GM21529 (cell line): Measurements from ENCODE around the gene PSORS1C1.
"Not testable (repeated sequence)": the region's sequence is repeated elsewhere in the genome, so short reads cannot be mapped to it uniquely, and the experiment has no call there.

Experiments
- ATAC-seq: cut with Tn5 transposase; IDR thresholded peaks from one replicate; pipeline ENCODE4 v1.9.1; 2021; ENCODE audit not compliant: unreplicated experiment

PSORS1C1 gene

GRCh38 chr6:31172973-31173384 lies 58.4 kb downstream of the PSORS1C1 start:
- no peak for ATAC-seq

DNA sequence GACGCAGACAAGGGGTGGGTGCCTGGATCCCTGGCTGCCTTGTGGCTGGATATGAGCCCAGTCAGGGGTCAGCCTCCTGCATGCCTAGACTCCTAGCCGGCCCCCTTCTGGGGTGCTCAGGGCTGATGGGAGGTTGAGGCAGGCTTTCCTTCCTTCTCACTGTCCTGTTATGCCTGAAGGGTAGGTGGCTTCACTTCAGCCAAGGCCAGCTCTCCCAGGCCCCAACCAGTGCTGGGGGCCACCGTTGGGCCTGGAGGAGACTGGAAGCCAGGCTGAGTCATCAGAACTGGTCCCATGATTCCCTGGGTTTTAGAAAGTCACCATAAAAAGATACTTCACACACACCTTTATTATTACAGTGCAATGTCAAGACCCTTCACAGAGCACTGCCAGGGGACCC lies 58.8 kb downstream of the PSORS1C1 start:
- no peak for ATAC-seq

DNA sequence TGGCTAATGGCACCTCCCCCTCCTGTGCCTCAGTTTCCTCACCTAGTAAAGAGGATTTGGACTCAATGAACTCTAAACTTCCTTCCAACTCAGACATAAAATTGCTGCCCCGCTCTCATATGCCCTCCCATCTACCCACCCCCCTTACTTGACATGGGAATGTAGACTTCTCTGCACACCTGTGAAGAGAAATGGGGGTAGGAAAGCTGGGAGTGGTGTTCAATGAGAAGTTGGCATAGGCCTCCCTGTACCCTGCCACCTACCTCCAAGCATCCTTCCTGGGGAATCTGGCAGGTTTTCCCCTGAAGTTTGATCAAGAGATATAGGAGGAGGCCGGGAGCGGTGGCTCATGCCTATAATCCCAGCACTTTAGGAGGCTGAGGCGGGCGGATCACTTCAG lies 59.8 kb downstream of the PSORS1C1 start:
- ATAC-seq, result no peak

DNA sequence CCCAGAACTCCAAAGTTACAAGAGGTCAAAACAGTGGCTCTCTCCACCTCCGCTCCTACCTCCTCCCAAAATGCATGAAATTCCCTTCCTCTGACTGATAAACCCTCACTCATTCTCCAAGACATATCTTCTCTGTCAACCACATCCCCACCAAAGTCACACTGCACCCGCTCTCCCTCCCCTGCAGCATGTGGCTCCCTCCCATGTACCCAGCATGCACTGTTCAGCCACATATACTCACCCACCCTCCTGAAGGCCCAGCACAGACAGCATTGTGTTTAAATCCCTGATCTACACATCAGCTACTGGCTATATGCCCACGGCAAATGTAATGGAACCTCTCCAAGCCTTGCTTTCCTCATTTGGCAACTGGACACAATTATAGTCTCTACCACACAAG lies 61.4 kb downstream of the PSORS1C1 start:
- ATAC-seq, result no peak

- no peak for ATAC-seq
Measured at GRCh38 chr6:31178143-31179041, 63.8 kb downstream of the PSORS1C1 start.

GRCh38 chr6:31179042-31179386 lies 64.4 kb downstream of the PSORS1C1 start:
- ATAC-seq, result no peak

GRCh38 chr6:31179896-31180295 lies 65.3 kb downstream of the PSORS1C1 start:
- no peak for ATAC-seq

- no peak for ATAC-seq
Measured at GRCh38 chr6:31180500-31180899, 65.9 kb downstream of the PSORS1C1 start.

- ATAC-seq, result not testable (repeated sequence)
Measured at GRCh38 chr6:31183287-31183686, 68.7 kb downstream of the PSORS1C1 start.

- not testable (repeated sequence) for ATAC-seq
Measured at GRCh38 chr6:31183859-31184258, 69.3 kb downstream of the PSORS1C1 start.

- not testable (repeated sequence) for ATAC-seq
Measured at GRCh38 chr6:31185695-31186051, 71.1 kb downstream of the PSORS1C1 start.

DNA sequence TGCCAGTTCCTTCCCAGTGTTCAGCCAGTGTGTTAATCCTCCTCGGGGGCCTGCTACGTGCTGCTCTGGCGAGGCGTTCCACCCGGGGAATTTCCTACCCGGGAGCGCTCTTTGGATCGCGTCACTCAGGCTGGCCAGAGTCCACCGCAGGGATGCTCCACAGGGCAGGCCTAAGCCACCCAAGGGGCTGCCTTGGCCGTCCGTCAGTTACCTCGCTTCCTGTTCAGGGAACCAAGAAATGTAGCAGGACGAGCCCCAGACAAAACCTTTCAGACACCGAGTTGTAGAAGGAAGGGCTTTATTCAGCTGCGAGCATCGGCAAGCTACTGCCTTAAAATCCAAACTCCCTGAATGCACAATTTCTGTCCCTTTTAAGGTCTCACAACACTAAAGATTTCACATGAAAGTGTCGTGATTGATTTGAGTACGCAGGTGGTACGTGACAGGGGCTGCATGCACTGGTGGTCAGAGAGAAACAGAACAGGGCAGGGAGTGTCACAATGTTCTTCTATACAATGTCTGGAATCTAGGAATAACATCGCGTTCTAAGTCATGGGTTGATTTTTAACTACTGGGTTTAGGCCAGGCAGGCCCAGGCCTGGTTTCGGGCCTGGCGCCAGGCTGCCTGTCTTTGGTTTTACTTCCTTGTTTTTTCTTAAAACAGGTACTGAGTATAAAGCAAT lies 71.6 kb downstream of the PSORS1C1 start:
- ATAC-seq, result no peak

DNA sequence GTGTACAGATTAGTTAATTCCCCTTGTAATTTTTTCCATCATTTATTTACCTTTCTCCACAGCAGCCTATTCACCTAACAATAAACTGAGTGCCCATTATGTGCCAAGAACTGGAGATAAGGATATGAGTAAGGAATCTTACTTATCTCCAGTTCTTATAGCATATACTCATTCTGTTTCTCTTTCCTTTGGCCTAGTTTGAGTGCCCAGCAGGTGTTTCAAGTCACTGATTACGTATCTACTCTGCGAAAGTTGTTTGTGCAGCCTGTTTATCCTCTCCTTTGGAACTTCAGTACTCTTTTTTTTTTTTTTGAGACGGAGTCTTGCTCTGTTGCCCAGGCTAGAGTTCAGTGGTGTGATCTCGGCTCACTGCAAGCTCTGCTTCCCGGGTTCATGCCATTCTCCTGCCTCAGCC lies 73.2 kb downstream of the PSORS1C1 start:
- ATAC-seq, result no peak

DNA sequence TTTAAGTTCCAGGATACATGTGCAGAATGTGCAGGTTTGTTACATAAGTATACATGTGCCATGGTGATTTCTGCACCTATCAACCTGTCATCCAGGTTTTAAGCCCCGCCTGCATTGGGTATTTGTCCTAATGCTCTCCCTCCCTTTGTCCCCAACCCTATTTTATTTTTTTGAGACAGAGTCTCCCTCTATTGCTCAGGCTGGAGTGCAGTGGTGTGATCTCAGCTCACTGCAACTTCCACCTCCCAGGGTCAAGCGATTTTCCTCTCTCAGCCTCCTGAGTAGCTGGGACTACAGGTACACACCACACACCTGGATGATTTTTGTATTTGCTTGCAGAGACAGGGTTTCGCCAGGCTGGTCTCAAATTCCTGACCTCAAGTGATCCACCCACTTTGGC lies 74.6 kb downstream of the PSORS1C1 start:
- not testable (repeated sequence) for ATAC-seq
